Activated CD4-positive, alpha-beta memory T cell treated with anti-CD3 and anti-CD28 coated beads for 36 hours (primary cell): ENCODE measurements around the gene GRID1. TPM values are rescaled to one million over a fixed set of nuclear protein-coding genes. Genes with fewer than 3 reads are reported as not detected.

Experiments
- CTCF ChIA-PET: fragments of 350-600 bp; sonication (Branson Sonifier 250); formaldehyde crosslinking; loops from one replicate; lab custom pipeline; 2021; ENCODE audit warnings: antibody characterized with exemption, inconsistent platforms; lab: Charles Lee
- POLR2A ChIA-PET: fragments of 350-600 bp; sonication (Branson Sonifier 250); formaldehyde crosslinking; loops from one replicate; lab custom pipeline; 2021; ENCODE audit warnings: antibody characterized with exemption; lab: Charles Lee
- DNase-seq: peaks from one replicate; pipeline ENCODE4 v3.0.0-alpha.2; 2020
- H3K27ac Mint-ChIP-seq: one replicate; pipeline ENCODE4 v1.8.0; 2021; ENCODE audit warnings: mixed read lengths
- H3K27me3 Mint-ChIP-seq: one replicate; pipeline ENCODE4 v1.8.0; 2021; ENCODE audit warnings: mixed read lengths
- H3K36me3 Mint-ChIP-seq: one replicate; pipeline ENCODE4 v1.8.0; 2021; ENCODE audit warnings: mixed read lengths
- H3K4me1 Mint-ChIP-seq: one replicate; pipeline ENCODE4 v1.8.0; 2021; ENCODE audit warnings: low read depth, mixed read lengths
- H3K4me3 Mint-ChIP-seq: one replicate; pipeline ENCODE4 v1.8.0; 2021; ENCODE audit warnings: mild to moderate bottlenecking, mixed read lengths
- H3K9me3 Mint-ChIP-seq: one replicate; pipeline ENCODE4 v1.8.0; 2021; ENCODE audit warnings: mixed read lengths
- intact Hi-C: fragments of 100-400 bp; cut with micrococcal nuclease; formaldehyde crosslinking; loops from one replicate; pipeline ENCODE4 v1.15.1; 2023
- total RNA-seq, 2 experiments: library from RNA; stranded (reverse); gene quantifications; one replicate each; pipeline ENCODE4 v1.2.3, GENCODE V29; 2021

The GRID1 gene
- total RNA-seq, 2 experiments from 2014 or later: not detected

GRCh38 chr10:86329093-86329710 lies 37.4 kb downstream of the GRID1 start:
- POLR2A ChIA-PET: no interaction called here

GRCh38 chr10:86327954-86328725 lies 38.5 kb downstream of the GRID1 start:
- CTCF ChIA-PET: no interaction called here
- no peaks in the 10 kb centered on the region for H3K36me3 Mint-ChIP-seq

More at GRCh38 chr10:86329093-86329710, 37.4 kb downstream of the GRID1 start:
- Mint-ChIP-seq H3K4me1 (no peaks in the 10 kb centered on the region), H3K27ac (no peak overlapping the region), H3K36me3 (no peaks in the 10 kb centered on the region), H3K9me3 (no peaks in the 10 kb centered on the region), H3K4me3 (no peak overlapping the region), H3K27me3 (peaks cover 9% of the 10 kb centered on the region)
- CTCF ChIA-PET: no interaction called here
- intact Hi-C loops: no loop called here
- no peak for DNase-seq

GRCh38 chr10:86325158-86325557 lies 41.4 kb downstream of the GRID1 start:
- no peak overlapping the region for H3K27ac Mint-ChIP-seq
- H3K4me3 Mint-ChIP-seq: no peak overlapping the region
- intact Hi-C loops: no loop called here
- H3K27me3 Mint-ChIP-seq: peaks cover 12% of the 10 kb centered on the region
- H3K36me3 Mint-ChIP-seq: no peaks in the 10 kb centered on the region
- no peaks in the 10 kb centered on the region for H3K4me1 Mint-ChIP-seq
- ChIA-PET CTCF (no interaction called here), POLR2A (no interaction called here)
- no peak for DNase-seq
- H3K9me3 Mint-ChIP-seq: no peaks in the 10 kb centered on the region

More at GRCh38 chr10:86327954-86328725, 38.5 kb downstream of the GRID1 start:
- no peak for DNase-seq
- no peaks in the 10 kb centered on the region for H3K4me1 Mint-ChIP-seq
- H3K4me3 Mint-ChIP-seq: no peak overlapping the region
- POLR2A ChIA-PET: no interaction called here
- no peaks in the 10 kb centered on the region for H3K9me3 Mint-ChIP-seq
- H3K27ac Mint-ChIP-seq: no peak overlapping the region
- intact Hi-C loops: no loop called here
- H3K27me3 Mint-ChIP-seq: peaks cover 12% of the 10 kb centered on the region

- POLR2A ChIA-PET: no interaction called here
- H3K27me3 Mint-ChIP-seq: peaks cover 18% of the 10 kb centered on the region
- H3K4me1 Mint-ChIP-seq: no peaks in the 10 kb centered on the region
- intact Hi-C loops: no loop called here
- no peaks in the 10 kb centered on the region for H3K9me3 Mint-ChIP-seq
- H3K27ac Mint-ChIP-seq: no peak overlapping the region
- CTCF ChIA-PET: no interaction called here
- no peaks in the 10 kb centered on the region for H3K36me3 Mint-ChIP-seq
- H3K4me3 Mint-ChIP-seq: no peak overlapping the region
- no peak for DNase-seq
These were observed 45.0 kb downstream of the GRID1 start for GRCh38 chr10:86321568-86321967.

GRCh38 chr10:86319676-86320075 lies 46.9 kb downstream of the GRID1 start:
- H3K27me3 Mint-ChIP-seq: peaks cover 18% of the 10 kb centered on the region
- H3K27ac Mint-ChIP-seq: no peak overlapping the region
- no peaks in the 10 kb centered on the region for H3K4me1 Mint-ChIP-seq
- ChIA-PET CTCF (no interaction called here), POLR2A (no interaction called here)
- intact Hi-C loops: no loop called here
- H3K9me3 Mint-ChIP-seq: no peaks in the 10 kb centered on the region
- DNase-seq: no peak
- no peaks in the 10 kb centered on the region for H3K36me3 Mint-ChIP-seq
- H3K4me3 Mint-ChIP-seq: no peak overlapping the region

- intact Hi-C loops: no loop called here
- H3K9me3 Mint-ChIP-seq: no peaks in the 10 kb centered on the region
- H3K27ac Mint-ChIP-seq: no peak overlapping the region
- no peaks in the 10 kb centered on the region for H3K4me1 Mint-ChIP-seq
- no peaks in the 10 kb centered on the region for H3K36me3 Mint-ChIP-seq
- no peak overlapping the region for H3K4me3 Mint-ChIP-seq
- H3K27me3 Mint-ChIP-seq: peaks cover 14% of the 10 kb centered on the region
- no peak for DNase-seq
- ChIA-PET CTCF (no interaction called here), POLR2A (no interaction called here)
These were observed 48.5 kb downstream of the GRID1 start for GRCh38 chr10:86317949-86318725.

GRCh38 chr10:86316990-86317389 lies 49.6 kb downstream of the GRID1 start:
- POLR2A ChIA-PET: no interaction called here
- H3K27ac Mint-ChIP-seq: no peak overlapping the region
- no peaks in the 10 kb centered on the region for H3K36me3 Mint-ChIP-seq
- no peak for DNase-seq
- H3K9me3 Mint-ChIP-seq: no peaks in the 10 kb centered on the region
- intact Hi-C loops: no loop called here
- H3K4me3 Mint-ChIP-seq: no peak overlapping the region
- H3K4me1 Mint-ChIP-seq: no peaks in the 10 kb centered on the region
- CTCF ChIA-PET: no interaction called here
- peaks cover 13% of the 10 kb centered on the region for H3K27me3 Mint-ChIP-seq

GRCh38 chr10:86316274-86316835 lies 50.2 kb downstream of the GRID1 start:
- Mint-ChIP-seq H3K27me3 (peaks cover 9% of the 10 kb centered on the region), H3K4me1 (no peaks in the 10 kb centered on the region), H3K4me3 (no peak overlapping the region), H3K9me3 (no peaks in the 10 kb centered on the region), H3K27ac (no peak overlapping the region), H3K36me3 (no peaks in the 10 kb centered on the region)
- POLR2A ChIA-PET: no interaction called here
- no peak for DNase-seq
- CTCF ChIA-PET: no interaction called here
- intact Hi-C loops: no loop called here

GRCh38 chr10:86315549-86315942 lies 51.0 kb downstream of the GRID1 start:
- ChIA-PET CTCF (no interaction called here), POLR2A (no interaction called here)
- no peak overlapping the region for H3K4me3 Mint-ChIP-seq
- intact Hi-C loops: no loop called here
- H3K9me3 Mint-ChIP-seq: no peaks in the 10 kb centered on the region
- no peak for DNase-seq
- H3K4me1 Mint-ChIP-seq: no peaks in the 10 kb centered on the region
- H3K27ac Mint-ChIP-seq: no peak overlapping the region
- H3K36me3 Mint-ChIP-seq: no peaks in the 10 kb centered on the region
- H3K27me3 Mint-ChIP-seq: peaks cover 6% of the 10 kb centered on the region

- Mint-ChIP-seq H3K9me3 (no peaks in the 10 kb centered on the region), H3K36me3 (no peaks in the 10 kb centered on the region), H3K27me3 (peaks cover 9% of the 10 kb centered on the region), H3K4me3 (no peak overlapping the region), H3K27ac (no peak overlapping the region), H3K4me1 (no peaks in the 10 kb centered on the region)
- ChIA-PET POLR2A (no interaction called here), CTCF (no interaction called here)
- no peak for DNase-seq
- intact Hi-C loops: no loop called here
These were observed 51.7 kb downstream of the GRID1 start for GRCh38 chr10:86314616-86315548.

- no peak for DNase-seq
- ChIA-PET POLR2A (no interaction called here), CTCF (no interaction called here)
- H3K27me3 Mint-ChIP-seq: peaks cover 5% of the 10 kb centered on the region
- no peaks in the 10 kb centered on the region for H3K4me1 Mint-ChIP-seq
- H3K9me3 Mint-ChIP-seq: no peaks in the 10 kb centered on the region
- intact Hi-C loops: no loop called here
- no peak overlapping the region for H3K27ac Mint-ChIP-seq
- H3K4me3 Mint-ChIP-seq: no peak overlapping the region
- no peaks in the 10 kb centered on the region for H3K36me3 Mint-ChIP-seq
These were observed 53.0 kb downstream of the GRID1 start for GRCh38 chr10:86313621-86314041.
